ENCODE measurements around the gene UGT1A4. TPM values are rescaled to one million over a fixed set of nuclear protein-coding genes. Genes with fewer than 3 reads are reported as not detected.

Gene UGT1A4
- total and polyA plus RNA-seq, 9 of the 15 experiments (the other 6 are each of a cell fraction or from before 2014, with no cell fraction given), result not detected

DNA sequence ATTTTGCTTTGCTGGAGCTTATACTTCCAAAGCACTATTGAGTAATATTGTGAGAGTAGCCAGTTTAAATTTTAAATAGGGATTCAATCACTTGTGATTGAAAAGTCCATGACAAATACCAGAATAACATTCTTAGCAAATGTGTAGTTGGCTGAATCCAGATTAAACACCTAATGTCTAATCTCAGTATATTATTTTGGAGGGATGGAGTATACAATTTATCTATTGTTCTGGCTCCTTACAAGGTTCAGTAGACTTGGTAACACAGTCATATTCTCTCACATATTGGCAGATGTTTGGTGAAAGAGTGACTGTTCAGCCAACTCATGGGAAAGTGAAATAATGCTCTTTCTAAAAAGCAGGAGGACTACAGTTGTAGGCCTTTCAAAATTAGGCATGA, 44.6 kb upstream of the UGT1A4 start:
- Histone ChIP-seq H4K20me1 (replicated peaks; ENCODE audit: control insufficient read depth, insufficient read depth, low read length) (no peaks in the 10 kb centered on the region), H2AFZ (ENCODE audit: low read depth, low read length) (no peak overlapping the region), H3K9me1 (ENCODE audit: control insufficient read depth, insufficient read depth, low read length) (no peaks in the 10 kb centered on the region), H3K9ac (ENCODE audit: insufficient read depth in 1 of 2, low read depth in 2 of 2, low read length in 2 of 2) (no peak overlapping the region), H3K9me3 (replicated peaks; ENCODE audit: control insufficient read depth, insufficient read depth, low read depth, low read length) (no peaks in the 10 kb centered on the region), H3K36me3 (ENCODE audit: control insufficient read depth, insufficient read depth, low read length) (no peaks in the 10 kb centered on the region), H3K27me3 (ENCODE audit: control insufficient read depth in 2 of 2, insufficient read depth in 2 of 2, low read length in 2 of 2) (no peaks in the 10 kb centered on the region), H3K79me2 (ENCODE audit: control insufficient read depth, insufficient read depth, low read length) (no peaks in the 10 kb centered on the region), H3K27ac (ENCODE audit: extremely low read depth, low read depth, low read length) (no peak overlapping the region), H3K4me1 (replicated peaks in 1 of 2; ENCODE audit: control insufficient read depth in 2 of 2, insufficient read depth in 2 of 2, low read length in 2 of 2) (no peaks in the 10 kb centered on the region), H3K4me2 (ENCODE audit: insufficient read depth, low read length) (no peak overlapping the region), H3K4me3 (no peak overlapping the region)
- ATAC-seq (no peak), DNase-seq (ENCODE audit: extremely low read depth in 1 of 4, low spot score in 3 of 4) (no peak), FAIRE-seq (no peak)
- ChIA-PET POLR2A (no interaction called here), CTCF (ENCODE audit: low intra/inter-chr PET ratio) (no interaction called here)
- no TSS peak for BruUV-seq (replicated peaks)
- no peak for TF ChIP-seq SRSF7 (optimal IDR thresholded peaks at IDR 0.05; ENCODE audit: low read depth, low read length)
- TF ChIP-seq ARID2 (IDR thresholded peaks at IDR 0.05), result no peak
- no peak for TF ChIP-seq SUPT5H (IDR thresholded peaks at IDR 0.05)
- no peak for TF ChIP-seq RFX5 (IDR thresholded peaks at IDR 0.05; ENCODE audit: low read depth, low read length)
- TF ChIP-seq NBN (IDR thresholded peaks at IDR 0.05; ENCODE audit: low read depth), result no peak
- no peak for TF ChIP-seq MYC (IDR thresholded peaks at IDR 0.05; ENCODE audit: low read depth, low read length)
- no peak for TF ChIP-seq MYC (CRISPR knock-in tag; IDR thresholded peaks at IDR 0.05; ENCODE audit: borderline replicate concordance, low read depth)
- no peak for TF ChIP-seq CHD4 (IDR thresholded peaks at IDR 0.05; ENCODE audit: insufficient read depth, insufficient replicate concordance, low read depth, low read length, poor library complexity, severe bottlenecking)
- no peak for TF ChIP-seq SMAD1 (IDR thresholded peaks at IDR 0.05; ENCODE audit: low read depth, low read length, partially characterized antibody)
- no peak for TF ChIP-seq MTF1 (CRISPR knock-in tag; IDR thresholded peaks at IDR 0.05; ENCODE audit: borderline replicate concordance)
- TF ChIP-seq, protein P1, sequence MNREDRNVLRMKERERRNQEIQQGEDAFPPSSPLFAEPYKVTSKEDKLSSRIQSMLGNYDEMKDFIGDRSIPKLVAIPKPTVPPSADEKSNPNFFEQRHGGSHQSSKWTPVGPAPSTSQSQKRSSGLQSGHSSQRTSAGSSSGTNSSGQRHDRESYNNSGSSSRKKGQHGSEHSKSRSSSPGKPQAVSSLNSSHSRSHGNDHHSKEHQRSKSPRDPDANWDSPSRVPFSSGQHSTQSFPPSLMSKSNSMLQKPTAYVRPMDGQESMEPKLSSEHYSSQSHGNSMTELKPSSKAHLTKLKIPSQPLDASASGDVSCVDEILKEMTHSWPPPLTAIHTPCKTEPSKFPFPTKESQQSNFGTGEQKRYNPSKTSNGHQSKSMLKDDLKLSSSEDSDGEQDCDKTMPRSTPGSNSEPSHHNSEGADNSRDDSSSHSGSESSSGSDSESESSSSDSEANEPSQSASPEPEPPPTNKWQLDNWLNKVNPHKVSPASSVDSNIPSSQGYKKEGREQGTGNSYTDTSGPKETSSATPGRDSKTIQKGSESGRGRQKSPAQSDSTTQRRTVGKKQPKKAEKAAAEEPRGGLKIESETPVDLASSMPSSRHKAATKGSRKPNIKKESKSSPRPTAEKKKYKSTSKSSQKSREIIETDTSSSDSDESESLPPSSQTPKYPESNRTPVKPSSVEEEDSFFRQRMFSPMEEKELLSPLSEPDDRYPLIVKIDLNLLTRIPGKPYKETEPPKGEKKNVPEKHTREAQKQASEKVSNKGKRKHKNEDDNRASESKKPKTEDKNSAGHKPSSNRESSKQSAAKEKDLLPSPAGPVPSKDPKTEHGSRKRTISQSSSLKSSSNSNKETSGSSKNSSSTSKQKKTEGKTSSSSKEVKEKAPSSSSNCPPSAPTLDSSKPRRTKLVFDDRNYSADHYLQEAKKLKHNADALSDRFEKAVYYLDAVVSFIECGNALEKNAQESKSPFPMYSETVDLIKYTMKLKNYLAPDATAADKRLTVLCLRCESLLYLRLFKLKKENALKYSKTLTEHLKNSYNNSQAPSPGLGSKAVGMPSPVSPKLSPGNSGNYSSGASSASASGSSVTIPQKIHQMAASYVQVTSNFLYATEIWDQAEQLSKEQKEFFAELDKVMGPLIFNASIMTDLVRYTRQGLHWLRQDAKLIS (CRISPR knock-in tag; IDR thresholded peaks at IDR 0.05), result no peak
- no peak for TF ChIP-seq HIVEP1 (CRISPR knock-in tag; IDR thresholded peaks at IDR 0.05)
- TF ChIP-seq SAFB (IDR thresholded peaks at IDR 0.05; ENCODE audit: borderline replicate concordance, low read depth, low read length), result no peak
- TF ChIP-seq, protein P2, sequence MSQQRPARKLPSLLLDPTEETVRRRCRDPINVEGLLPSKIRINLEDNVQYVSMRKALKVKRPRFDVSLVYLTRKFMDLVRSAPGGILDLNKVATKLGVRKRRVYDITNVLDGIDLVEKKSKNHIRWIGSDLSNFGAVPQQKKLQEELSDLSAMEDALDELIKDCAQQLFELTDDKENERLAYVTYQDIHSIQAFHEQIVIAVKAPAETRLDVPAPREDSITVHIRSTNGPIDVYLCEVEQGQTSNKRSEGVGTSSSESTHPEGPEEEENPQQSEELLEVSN (IDR thresholded peaks at IDR 0.05; ENCODE audit: borderline replicate concordance in 1 of 2, extremely low read depth in 1 of 2, insufficient read depth in 1 of 2, insufficient read length in 1 of 2, low read depth in 1 of 2, low read length in 1 of 2, poor library complexity in 1 of 2, severe bottlenecking in 1 of 2), result no peak
- no peak for TF ChIP-seq PML (IDR thresholded peaks at IDR 0.05; ENCODE audit: low read length)
- TF ChIP-seq ZNF77 (CRISPR knock-in tag; IDR thresholded peaks at IDR 0.05), result no peak
- in situ Hi-C loops (cut with MboI) (no loop called here), intact Hi-C loops (cut with micrococcal nuclease) (no loop called here)

Measured in K562 (cell line).